Neural progenitor cell (in vitro differentiated cells): Measurements from ENCODE around the gene LDB2. TPM values are rescaled to one million over a fixed set of nuclear protein-coding genes. Genes with fewer than 3 reads are reported as not detected.
"Not testable (repeated sequence)": the region's sequence is repeated elsewhere in the genome, so short reads cannot be mapped to it uniquely, and the experiment has no call there.

ENCODE experiments used
- DNase-seq: peaks from one replicate; pipeline ENCODE4 v3.0.0-alpha.2; 2016; ENCODE audit warnings: low spot score
- H2AFZ ChIP-seq: fragments of 200-600 bp; sonication (generic); replicated peaks from 2 replicates; pipeline ENCODE4 v1.6.1; 2016; ENCODE audit warnings: antibody characterized with exemption
- H3F3A ChIP-seq: fragments of 200-600 bp; sonication (generic); 2 replicates; pipeline ENCODE4 v1.6.1; 2016; ENCODE audit warnings: antibody characterized with exemption, low read depth
- H3K27ac ChIP-seq: fragments of 200-600 bp; sonication (generic); 2 replicates; pipeline ENCODE4 v1.5.1; 2016; ENCODE audit warnings: mild to moderate bottlenecking
- H3K27me3 ChIP-seq: fragments of 200-600 bp; sonication (generic); 2 replicates; pipeline ENCODE4 v1.6.1; 2016; ENCODE audit warnings: mild to moderate bottlenecking, moderate library complexity
- H3K36me3 ChIP-seq: fragments of 200-600 bp; sonication (generic); 2 replicates; pipeline ENCODE4 v1.5.1; 2016
- H3K4me1 ChIP-seq: fragments of 200-600 bp; sonication (generic); 2 replicates; pipeline ENCODE4 v1.6.1; 2016; ENCODE audit warnings: mixed run types
- H3K4me2 ChIP-seq: fragments of 200-600 bp; sonication (generic); 2 replicates; pipeline ENCODE4 v1.6.1; 2016
- H3K4me3 ChIP-seq: fragments of 200-600 bp; sonication (generic); 2 replicates; pipeline ENCODE4 v1.5.1; 2016
- H3K79me2 ChIP-seq: fragments of 200-600 bp; sonication (generic); 2 replicates; pipeline ENCODE4 v1.6.1; 2016; ENCODE audit warnings: low read depth
- H3K9ac ChIP-seq: fragments of 200-600 bp; sonication (generic); 2 replicates; pipeline ENCODE4 v1.6.1; 2016
- H3K9me3 ChIP-seq: fragments of 200-600 bp; sonication (generic); 2 replicates; pipeline ENCODE4 v1.5.1; 2016; ENCODE audit warnings: low read depth
- H4K20me1 ChIP-seq: fragments of 200-600 bp; sonication (generic); 2 replicates; pipeline ENCODE4 v1.6.1; 2016; ENCODE audit warnings: low read depth
- H3K27ac Mint-ChIP-seq: 3 replicates; pipeline ENCODE4 v1.8.0; 2021; ENCODE audit warnings: mixed read lengths
- H3K27me3 Mint-ChIP-seq: 2 replicates; pipeline ENCODE4 v1.8.0; 2022; ENCODE audit warnings: low read depth, mild to moderate bottlenecking, inconsistent platforms, moderate library complexity, mixed read lengths; ENCODE audit not compliant: insufficient read depth
- H3K36me3 Mint-ChIP-seq: 3 replicates; pipeline ENCODE4 v1.8.0; 2021; ENCODE audit warnings: mixed read lengths
- H3K4me1 Mint-ChIP-seq: 3 replicates; pipeline ENCODE4 v1.8.0; 2021; ENCODE audit warnings: mixed read lengths
- H3K4me3 Mint-ChIP-seq: 3 replicates; pipeline ENCODE4 v1.8.0; 2021; ENCODE audit warnings: mild to moderate bottlenecking, moderate library complexity, mixed read lengths
- H3K9me3 Mint-ChIP-seq: 3 replicates; pipeline ENCODE4 v1.8.0; 2020; ENCODE audit warnings: mixed read lengths
- CTCF ChIP-seq: fragments of 200-600 bp; sonication (generic); IDR thresholded peaks from 2 replicates; pipeline ENCODE4 v1.5.1; 2017; ENCODE audit warnings: antibody characterized with exemption, mild to moderate bottlenecking
- EZH2 ChIP-seq: fragments of 200-600 bp; sonication (generic); IDR thresholded peaks from 2 replicates; pipeline ENCODE4 v1.6.1; 2017; ENCODE audit warnings: antibody characterized with exemption, mild to moderate bottlenecking, moderate library complexity
- EZH2phosphoT487 ChIP-seq: fragments of 200-600 bp; sonication (generic); IDR thresholded peaks from 2 replicates; pipeline ENCODE4 v1.6.1; 2017; ENCODE audit warnings: antibody characterized with exemption
- total RNA-seq: library from RNA; depleted of rRNA; stranded (reverse); fragments of >200 nt; gene quantifications from 2 replicates; pipeline ENCODE4 v1.2.3, GENCODE V29; 2015; ENCODE audit warnings: low replicate concordance

LDB2 gene
- total RNA-seq, 1 donor from 2014 or later: 24.3 TPM

GRCh38 chr4:16530688-16531635 lies 367.5 kb downstream of the LDB2 start:
- Mint-ChIP-seq H3K27me3 (peaks cover 5% of the 10 kb centered on the region), H3K27ac (no peak overlapping the region), H3K4me3 (no peak overlapping the region), H3K4me1 (no peaks in the 10 kb centered on the region), H3K9me3 (no peaks in the 10 kb centered on the region), H3K36me3 (no peaks in the 10 kb centered on the region)
- DNase-seq: no peak
- Histone ChIP-seq H3K27ac (no peak overlapping the region), H3F3A (no peaks in the 10 kb centered on the region), H3K4me1 (no peaks in the 10 kb centered on the region), H3K36me3 (no peaks in the 10 kb centered on the region), H3K4me2 (no peak overlapping the region), H3K27me3 (no peaks in the 10 kb centered on the region), H3K4me3 (no peak overlapping the region), H2AFZ (no peak overlapping the region), H3K9ac (no peak overlapping the region), H3K9me3 (no peaks in the 10 kb centered on the region), H4K20me1 (no peaks in the 10 kb centered on the region), H3K79me2 (no peaks in the 10 kb centered on the region)
- TF ChIP-seq EZH2 (no peak), CTCF (no peak), EZH2phosphoT487 (no peak)

- H3K36me3 Mint-ChIP-seq: no peaks in the 10 kb centered on the region
Measured at GRCh38 chr4:16524911-16525554, 373.4 kb downstream of the LDB2 start.

GRCh38 chr4:16524406-16524805 lies 374.0 kb downstream of the LDB2 start:
- H3K9ac ChIP-seq: no peak overlapping the region
- no peak for DNase-seq
- no peaks in the 10 kb centered on the region for H3K36me3 ChIP-seq
- no peaks in the 10 kb centered on the region for H3F3A ChIP-seq
- Mint-ChIP-seq H3K9me3 (no peaks in the 10 kb centered on the region), H3K4me1 (no peaks in the 10 kb centered on the region), H3K27me3 (peaks cover 2% of the 10 kb centered on the region), H3K4me3 (no peak overlapping the region), H3K36me3 (no peaks in the 10 kb centered on the region), H3K27ac (no peak overlapping the region)
- no peaks in the 10 kb centered on the region for H3K4me1 ChIP-seq
- H3K79me2 ChIP-seq: no peaks in the 10 kb centered on the region
- H3K27me3 ChIP-seq: no peaks in the 10 kb centered on the region
- H4K20me1 ChIP-seq: no peaks in the 10 kb centered on the region
- H3K4me2 ChIP-seq: no peak overlapping the region
- TF ChIP-seq CTCF (no peak), EZH2phosphoT487 (no peak), EZH2 (no peak)
- no peak overlapping the region for H2AFZ ChIP-seq
- H3K9me3 ChIP-seq: no peaks in the 10 kb centered on the region
- H3K27ac ChIP-seq: no peak overlapping the region
- H3K4me3 ChIP-seq: no peak overlapping the region

More at GRCh38 chr4:16524911-16525554, 373.4 kb downstream of the LDB2 start:
- H3K9me3 Mint-ChIP-seq: no peaks in the 10 kb centered on the region
- H3K27ac Mint-ChIP-seq: no peak overlapping the region
- H3K4me1 ChIP-seq: no peaks in the 10 kb centered on the region
- H3K27me3 Mint-ChIP-seq: peaks cover 2% of the 10 kb centered on the region
- H3K4me2 ChIP-seq: no peak overlapping the region
- no peaks in the 10 kb centered on the region for H3K79me2 ChIP-seq
- no peaks in the 10 kb centered on the region for H4K20me1 ChIP-seq
- H3K4me1 Mint-ChIP-seq: no peaks in the 10 kb centered on the region
- H3K36me3 ChIP-seq: no peaks in the 10 kb centered on the region
- H3K4me3 Mint-ChIP-seq: no peak overlapping the region
- H3K9me3 ChIP-seq: no peaks in the 10 kb centered on the region
- H2AFZ ChIP-seq: no peak overlapping the region
- no peak overlapping the region for H3K9ac ChIP-seq
- H3K4me3 ChIP-seq: no peak overlapping the region
- H3F3A ChIP-seq: no peaks in the 10 kb centered on the region
- TF ChIP-seq EZH2 (no peak), EZH2phosphoT487 (no peak), CTCF (no peak)
- H3K27ac ChIP-seq: no peak overlapping the region
- H3K27me3 ChIP-seq: no peaks in the 10 kb centered on the region
- DNase-seq: no peak

- H3K9me3 Mint-ChIP-seq, H4K20me1 ChIP-seq, H3K4me1 ChIP-seq, H3K27ac Mint-ChIP-seq, H2AFZ ChIP-seq, H3K36me3 Mint-ChIP-seq, H3F3A ChIP-seq, DNase-seq, H3K27ac ChIP-seq, H3K4me2 ChIP-seq, H3K36me3 ChIP-seq, H3K4me3 ChIP-seq, H3K4me3 Mint-ChIP-seq, H3K4me1 Mint-ChIP-seq, H3K9me3 ChIP-seq, H3K79me2 ChIP-seq, H3K27me3 ChIP-seq, H3K27me3 Mint-ChIP-seq, H3K9ac ChIP-seq: not testable (repeated sequence)
Measured at GRCh38 chr4:16523526-16523925, 374.9 kb downstream of the LDB2 start.
